Measurements from ENCODE around the gene RAB37. TPM values are rescaled to one million over a fixed set of nuclear protein-coding genes. Genes with fewer than 3 reads are reported as not detected.

RAB37 gene
- total RNA-seq, 4 donors from 2014 or later = 0.57 to 1.7 TPM; not detected in 2

DNA sequence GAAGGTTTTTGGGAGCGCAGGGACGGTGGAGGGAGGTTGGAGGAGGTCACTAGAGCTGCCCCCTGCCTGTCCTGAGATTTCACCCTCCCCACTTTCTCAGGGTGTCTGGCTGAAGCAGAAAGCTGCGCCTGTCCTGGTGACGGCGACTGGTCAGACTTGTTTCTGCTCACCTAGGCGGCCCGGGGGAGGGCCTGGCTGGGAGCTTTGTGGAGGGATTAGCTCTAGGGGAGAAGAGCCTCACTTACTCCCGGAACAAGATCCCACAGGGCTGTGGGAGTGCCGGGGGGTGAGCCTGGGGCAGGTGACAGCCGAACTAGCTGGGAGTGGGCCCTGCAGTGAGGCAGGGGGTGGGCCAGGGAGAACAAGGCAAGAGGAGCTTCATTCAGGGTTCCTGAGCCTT, 22.9 kb downstream of the RAB37 start:
- 35 to 49% methylated on average over 10 of the region's 10 CpGs for WGBS, 2 donors
- intact Hi-C loops (cut with DNase I; ENCODE audit: low total_unique reads) = no loop called here
- H3K4me3 ChIP-seq (ENCODE audit: low read depth, poor library complexity, severe bottlenecking) = no peak overlapping the region
- no peak for TF ChIP-seq POLR2A (IDR thresholded peaks at IDR 0.05)
- TF ChIP-seq, protein P1, sequence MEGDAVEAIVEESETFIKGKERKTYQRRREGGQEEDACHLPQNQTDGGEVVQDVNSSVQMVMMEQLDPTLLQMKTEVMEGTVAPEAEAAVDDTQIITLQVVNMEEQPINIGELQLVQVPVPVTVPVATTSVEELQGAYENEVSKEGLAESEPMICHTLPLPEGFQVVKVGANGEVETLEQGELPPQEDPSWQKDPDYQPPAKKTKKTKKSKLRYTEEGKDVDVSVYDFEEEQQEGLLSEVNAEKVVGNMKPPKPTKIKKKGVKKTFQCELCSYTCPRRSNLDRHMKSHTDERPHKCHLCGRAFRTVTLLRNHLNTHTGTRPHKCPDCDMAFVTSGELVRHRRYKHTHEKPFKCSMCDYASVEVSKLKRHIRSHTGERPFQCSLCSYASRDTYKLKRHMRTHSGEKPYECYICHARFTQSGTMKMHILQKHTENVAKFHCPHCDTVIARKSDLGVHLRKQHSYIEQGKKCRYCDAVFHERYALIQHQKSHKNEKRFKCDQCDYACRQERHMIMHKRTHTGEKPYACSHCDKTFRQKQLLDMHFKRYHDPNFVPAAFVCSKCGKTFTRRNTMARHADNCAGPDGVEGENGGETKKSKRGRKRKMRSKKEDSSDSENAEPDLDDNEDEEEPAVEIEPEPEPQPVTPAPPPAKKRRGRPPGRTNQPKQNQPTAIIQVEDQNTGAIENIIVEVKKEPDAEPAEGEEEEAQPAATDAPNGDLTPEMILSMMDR (IDR thresholded peaks at IDR 0.05) = no peak
- DNase-seq (ENCODE audit: low spot score in 2 of 2) = no peak

DNA sequence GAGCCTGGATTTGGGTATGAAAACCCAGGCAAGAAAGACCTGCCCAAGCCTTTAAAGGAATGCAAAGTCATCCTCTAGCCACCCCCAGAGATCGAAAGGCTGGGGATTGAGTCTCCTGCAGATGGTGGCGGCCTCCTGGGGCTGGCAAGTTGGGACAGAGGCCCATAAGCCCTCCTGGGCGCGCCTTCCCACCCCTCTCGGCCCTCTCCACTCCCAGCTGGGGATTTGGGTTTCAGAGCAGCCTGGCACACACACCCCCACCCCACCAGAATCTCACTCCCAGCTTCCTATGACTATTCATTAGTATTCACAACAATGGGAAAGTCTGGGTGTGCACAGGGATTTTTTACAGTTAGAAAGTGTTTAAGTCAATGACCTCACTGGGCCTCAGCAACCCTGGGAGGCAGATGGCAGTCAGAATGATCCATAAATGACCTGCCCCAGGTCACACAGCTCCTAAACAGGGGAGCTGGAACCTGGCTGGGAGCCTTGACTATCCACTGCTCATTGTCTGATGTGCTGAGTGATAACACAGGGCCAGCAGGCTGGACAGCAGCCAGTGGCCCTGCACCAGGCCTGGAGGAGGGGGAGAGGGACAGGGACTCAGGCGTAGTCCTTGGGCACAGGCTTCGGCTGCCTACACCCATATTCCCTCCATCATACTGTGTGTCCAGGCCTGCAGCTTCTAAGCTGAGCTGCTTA, 23.5 kb downstream of the RAB37 start:
- H3K4me3 ChIP-seq (ENCODE audit: low read depth, poor library complexity, severe bottlenecking) = no peak overlapping the region
- 41 to 50% methylated on average over 7 of the region's 7 CpGs for WGBS, 2 donors
- intact Hi-C loops (cut with DNase I; ENCODE audit: low total_unique reads) = no loop called here
- TF ChIP-seq POLR2A (IDR thresholded peaks at IDR 0.05) = no peak
- TF ChIP-seq, protein P1 (IDR thresholded peaks at IDR 0.05) = no peak
- DNase-seq (ENCODE audit: low spot score in 2 of 2) = no peak

DNA sequence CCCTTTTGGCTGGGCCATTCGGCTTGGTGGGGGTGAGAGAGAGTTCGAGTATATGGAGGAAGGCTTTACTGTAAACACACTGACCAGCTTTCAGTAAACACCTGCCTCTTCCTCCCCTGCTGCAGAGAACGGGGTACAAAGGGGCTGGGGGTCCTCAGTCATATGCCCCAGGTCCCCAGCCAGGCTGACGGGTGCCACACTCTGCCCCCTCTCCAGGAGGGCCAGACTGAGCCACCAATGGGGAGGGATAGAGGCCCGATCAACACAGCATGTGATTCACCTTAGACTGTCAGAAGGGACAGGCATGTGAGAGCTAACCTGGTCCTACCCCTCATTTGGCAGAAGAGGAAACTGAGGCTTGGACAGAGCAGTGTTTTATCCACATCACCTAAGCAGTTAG, 24.4 kb downstream of the RAB37 start:
- intact Hi-C loops (cut with DNase I; ENCODE audit: low total_unique reads) = no loop called here
- DNase-seq (ENCODE audit: low spot score in 2 of 2) = no peak
- H3K4me3 ChIP-seq (ENCODE audit: low read depth, poor library complexity, severe bottlenecking) = no peak overlapping the region
- TF ChIP-seq, protein P1 (IDR thresholded peaks at IDR 0.05) = no peak
- TF ChIP-seq POLR2A (IDR thresholded peaks at IDR 0.05) = no peak
- WGBS, 2 donors = 80 to 84% methylated on average over 5 of the region's 5 CpGs

DNA sequence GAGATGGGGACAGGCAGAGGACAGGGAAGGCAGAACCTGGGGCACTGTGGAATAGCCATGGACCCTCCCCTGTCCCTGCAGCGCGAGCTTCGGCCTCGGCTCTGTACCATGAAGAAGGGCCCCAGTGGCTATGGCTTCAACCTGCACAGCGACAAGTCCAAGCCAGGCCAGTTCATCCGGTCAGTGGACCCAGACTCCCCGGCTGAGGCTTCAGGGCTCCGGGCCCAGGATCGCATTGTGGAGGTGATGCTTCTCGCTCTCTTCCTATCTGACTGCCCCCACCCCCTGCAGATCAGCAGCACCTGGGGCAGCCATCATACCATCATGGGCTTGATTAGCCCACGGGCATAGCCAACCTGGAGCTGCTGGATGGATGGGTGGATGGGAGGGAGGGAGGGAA, 24.9 kb downstream of the RAB37 start:
- WGBS, 2 donors = 95 to 99% methylated on average over 3 to 11 of the region's 11 CpGs
- no peak overlapping the region for H3K4me3 ChIP-seq (ENCODE audit: low read depth, poor library complexity, severe bottlenecking)
- no peak for DNase-seq (ENCODE audit: low spot score in 2 of 2)
- TF ChIP-seq POLR2A (IDR thresholded peaks at IDR 0.05) = no peak
- TF ChIP-seq, protein P1 (IDR thresholded peaks at IDR 0.05) = no peak
- intact Hi-C loops (cut with DNase I; ENCODE audit: low total_unique reads) = no loop called here

DNA sequence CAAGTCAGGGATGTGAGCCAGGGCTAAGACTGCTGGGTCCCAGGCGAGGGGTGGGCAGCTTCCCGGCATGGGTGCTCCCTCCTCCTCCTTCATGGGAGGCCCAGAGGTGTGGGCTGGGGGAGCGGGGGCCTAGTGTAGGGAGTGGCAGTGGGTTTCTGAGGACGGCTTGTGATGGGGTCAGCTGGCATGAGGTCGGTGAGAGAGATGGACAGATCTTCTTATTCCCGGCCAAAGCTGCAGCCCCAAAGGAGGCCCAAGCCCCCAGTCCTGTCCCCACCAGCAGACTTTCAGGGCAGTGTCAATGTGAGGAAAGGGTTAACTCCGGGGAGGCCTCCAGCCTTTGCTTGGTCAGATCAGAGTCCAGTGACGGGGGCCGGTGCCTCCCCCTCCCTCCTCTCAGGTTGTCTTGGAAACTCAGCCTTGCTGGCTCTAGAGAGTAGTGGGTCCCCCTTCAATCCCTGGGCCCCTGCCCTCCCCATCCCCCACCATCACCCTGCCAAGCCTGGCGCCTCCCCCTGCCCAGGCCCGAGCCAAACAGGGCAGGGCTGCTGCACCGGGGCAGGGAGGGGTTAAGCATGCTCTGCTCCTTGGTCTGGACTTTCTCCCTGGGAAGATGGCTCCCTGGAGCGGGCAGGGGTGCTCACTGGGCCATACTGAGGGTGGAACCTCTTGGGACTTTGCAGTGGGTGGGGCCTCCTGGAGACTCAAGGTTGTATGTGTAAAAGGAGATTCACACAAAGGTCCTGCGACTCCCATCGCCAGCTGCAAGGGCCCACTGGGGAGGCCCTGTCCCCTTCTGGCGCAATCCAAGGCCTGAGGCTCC, 26.7 kb downstream of the RAB37 start:
- WGBS, 2 donors = 59 to 63% methylated on average over 12 to 15 of the region's 16 CpGs
- intact Hi-C loops (cut with DNase I; ENCODE audit: low total_unique reads) = no loop called here
- DNase-seq (ENCODE audit: low spot score in 2 of 2) = no peak
- TF ChIP-seq POLR2A (IDR thresholded peaks at IDR 0.05) = no peak
- TF ChIP-seq, protein P1 (IDR thresholded peaks at IDR 0.05) = no peak
- H3K4me3 ChIP-seq (ENCODE audit: low read depth, poor library complexity, severe bottlenecking) = no peak overlapping the region

Data from lower leg skin (tissue), 4 donors.